Urothelium cell line (cell line): ENCODE data around the gene CD151.

Source experiments
- DNase-seq: peaks from one replicate; pipeline ENCODE4 v3.0.0; 2011; ENCODE audit warnings: low spot score, mixed read lengths
- FAIRE-seq: peaks from 2 replicates; lab custom pipeline; 2011; peaks lifted over from hg19 to GRCh38; lab: Jason Lieb, UNC

Gene CD151

GRCh38 chr11:796565-797295, 36.0 kb upstream of the CD151 start:
- DNase-seq (no peak), FAIRE-seq (no peak)

- FAIRE-seq (no peak), DNase-seq (peak; percentile 71)
These were observed 35.3 kb upstream of the CD151 start for GRCh38 chr11:797296-798092.

- FAIRE-seq (peak; percentile 37), DNase-seq (peak; percentile 85)
These were observed 34.5 kb upstream of the CD151 start, which contains the start of gene SLC25A22 for GRCh38 chr11:798093-798713. TSS of gene SLC25A22 (minus strand) at chr11:798281. CDS start at chr11:795006, 3,275 bp downstream.

- FAIRE-seq = no peak
These were observed 33.0 kb upstream of the CD151 start for GRCh38 chr11:799641-800316.

GRCh38 chr11:800473-800872, 32.3 kb upstream of the CD151 start:
- FAIRE-seq (no peak), DNase-seq (no peak)

More at GRCh38 chr11:799641-800316, 33.0 kb upstream of the CD151 start:
- DNase-seq = no peak

- DNase-seq (no peak), FAIRE-seq (no peak)
These were observed 31.5 kb upstream of the CD151 start for GRCh38 chr11:801097-801780.

GRCh38 chr11:802018-802617, 30.6 kb upstream of the CD151 start:
- no peak for FAIRE-seq
- DNase-seq = no peak

GRCh38 chr11:802693-803466, 29.9 kb upstream of the CD151 start:
- FAIRE-seq (no peak), DNase-seq (no peak)

GRCh38 chr11:803467-803742, 29.3 kb upstream of the CD151 start:
- no peak for DNase-seq
- FAIRE-seq = no peak

GRCh38 chr11:803770-804598, 28.8 kb upstream of the CD151 start:
- FAIRE-seq = no peak
- peak; percentile 11 for DNase-seq

- DNase-seq = no peak
- no peak for FAIRE-seq
These were observed 28.2 kb upstream of the CD151 start for GRCh38 chr11:804599-804964.

GRCh38 chr11:808427-809286, 24.1 kb upstream of the CD151 start:
- FAIRE-seq (no peak), DNase-seq (no peak)

- FAIRE-seq = peak; percentile 89
These were observed 23.3 kb upstream of the CD151 start, which contains the start of gene RPLP2 for GRCh38 chr11:809287-810039. TSS of gene RPLP2 (plus strand) at chr11:809967. CDS start at chr11:810235, 268 bp downstream.

GRCh38 chr11:810040-810567, 22.6 kb upstream of the CD151 start:
- FAIRE-seq = no peak
- no peak for DNase-seq

More at GRCh38 chr11:809287-810039, 23.3 kb upstream of the CD151 start, which contains the start of gene RPLP2:
- peak; percentile 87 for DNase-seq

- DNase-seq (no peak), FAIRE-seq (no peak)
These were observed 21.1 kb upstream of the CD151 start for GRCh38 chr11:811446-812245.

GRCh38 chr11:812390-812789, 20.4 kb upstream of the CD151 start:
- DNase-seq (no peak), FAIRE-seq (no peak)
